ENCODE data around the gene IL37. TPM values are rescaled to one million over a fixed set of nuclear protein-coding genes. Genes with fewer than 3 reads are reported as not detected.
A peak's percentile ranks its signal among the peaks of the same experiment; 100 is the strongest.
"Not testable (repeated sequence)": the region's sequence is repeated elsewhere in the genome, so short reads cannot be mapped to it uniquely, and the experiment has no call there.

IL37 gene
- total RNA-seq, 2 donors from 2014 or later: 0.78 TPM; not detected in 1

DNA sequence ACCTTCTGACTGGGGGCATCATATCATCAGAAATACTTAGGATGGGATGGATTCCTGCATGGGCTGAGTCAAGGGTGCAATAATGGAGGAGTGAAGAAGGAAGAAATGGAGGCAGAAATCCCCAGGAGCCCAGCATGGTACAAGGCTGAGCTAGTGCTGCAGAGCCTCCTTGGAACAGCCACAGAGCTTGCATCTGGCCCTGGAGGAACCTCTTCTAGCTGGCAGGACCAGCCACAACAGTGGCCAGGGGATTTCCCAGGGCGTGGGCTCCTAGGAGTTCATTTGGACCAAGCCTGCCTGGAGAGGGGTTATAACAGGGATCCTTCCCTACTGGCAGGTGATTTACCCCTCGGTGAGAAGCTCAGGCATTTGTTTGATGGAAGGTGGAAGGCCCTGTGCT, 4.7 kb upstream of the IL37 start:
- H3K4me3 Mint-ChIP-seq: no peak overlapping the region
- H3K4me1 Mint-ChIP-seq: no peaks in the 10 kb centered on the region
- H3K9me3 Mint-ChIP-seq: no peaks in the 10 kb centered on the region
- no peaks in the 10 kb centered on the region for H3K36me3 Mint-ChIP-seq (ENCODE audit: low read depth)
- no peak overlapping the region for H3K27ac Mint-ChIP-seq
- ATAC-seq (replicated peaks): no peak
- no peaks in the 10 kb centered on the region for H3K27me3 Mint-ChIP-seq

DNA sequence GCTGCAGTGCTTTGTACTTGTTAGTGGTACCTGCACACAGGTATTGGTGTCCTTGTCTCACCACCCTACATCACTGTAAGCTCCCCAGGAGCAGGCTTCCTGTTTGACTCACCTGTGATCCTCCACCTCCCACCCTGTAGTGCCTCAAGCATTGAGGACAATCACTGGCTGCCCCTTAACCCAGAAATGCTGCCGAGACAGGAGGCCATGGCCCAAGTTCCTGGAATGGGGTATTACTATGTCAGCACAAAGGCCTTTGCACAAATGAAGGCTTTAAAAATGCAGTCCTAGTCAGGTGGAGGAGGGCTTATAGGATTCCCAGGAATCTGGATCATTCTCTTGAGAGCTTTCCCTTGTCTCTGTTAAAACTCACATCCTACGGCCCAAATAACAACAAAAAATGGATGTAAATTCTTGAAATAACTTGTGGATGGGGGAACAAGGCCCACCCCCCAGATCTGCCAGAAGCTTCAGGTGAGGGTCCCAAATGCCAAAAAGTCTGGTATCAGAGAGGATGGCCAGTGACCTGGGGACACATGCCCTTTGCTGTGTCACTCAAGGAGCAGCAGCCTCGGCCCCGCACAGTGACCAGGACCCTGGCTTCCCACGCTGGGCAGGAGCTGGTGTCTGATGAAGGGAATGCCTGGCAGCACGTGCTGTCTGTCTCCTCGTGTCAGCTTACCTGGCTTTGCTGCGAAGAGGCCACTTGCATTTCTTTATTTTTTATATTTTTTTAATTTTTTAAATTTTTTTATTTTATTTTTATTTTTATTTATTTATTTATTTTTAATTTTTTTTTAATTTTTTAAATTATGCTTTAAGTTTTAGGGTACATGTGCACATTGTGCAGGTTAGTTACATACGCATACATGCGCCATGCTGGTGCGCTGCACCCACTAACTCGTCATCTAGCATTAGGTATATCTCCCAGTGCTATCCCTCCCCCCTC, 3.7 kb upstream of the IL37 start:
- H3K27me3 Mint-ChIP-seq: no peaks in the 10 kb centered on the region
- H3K27ac Mint-ChIP-seq: no peak overlapping the region

DNA sequence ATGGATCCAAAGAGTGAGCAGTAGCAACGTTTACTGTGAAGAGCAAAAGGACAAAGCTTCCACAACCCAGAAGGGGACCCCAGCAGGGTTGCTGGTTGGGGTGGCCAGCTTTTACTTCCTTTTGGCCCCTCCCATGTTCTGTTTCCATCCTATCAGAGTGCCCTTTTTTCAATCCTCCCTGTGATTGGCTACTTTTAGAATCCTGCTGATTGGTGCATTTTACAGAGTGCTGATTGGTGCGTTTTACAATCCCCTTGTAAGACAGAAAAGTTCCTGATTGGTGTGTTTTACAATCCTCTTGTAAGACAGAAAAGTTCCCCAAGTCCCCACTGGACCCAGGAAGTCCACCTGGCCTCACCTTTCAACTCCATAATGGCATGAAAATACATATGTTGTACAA, 2.4 kb upstream of the IL37 start:
- not testable (repeated sequence) for H3K36me3 Mint-ChIP-seq (ENCODE audit: low read depth); H3K27me3 Mint-ChIP-seq; H3K4me1 Mint-ChIP-seq; H3K27ac Mint-ChIP-seq; H3K9me3 Mint-ChIP-seq; ATAC-seq (replicated peaks); H3K4me3 Mint-ChIP-seq

More for the DNA sequence above, 3.7 kb upstream of the IL37 start:
- no peak for ATAC-seq (replicated peaks)
- Mint-ChIP-seq H3K9me3 (no peaks in the 10 kb centered on the region), H3K4me1 (no peaks in the 10 kb centered on the region), H3K4me3 (no peak overlapping the region), H3K36me3 (ENCODE audit: low read depth) (no peaks in the 10 kb centered on the region)

DNA sequence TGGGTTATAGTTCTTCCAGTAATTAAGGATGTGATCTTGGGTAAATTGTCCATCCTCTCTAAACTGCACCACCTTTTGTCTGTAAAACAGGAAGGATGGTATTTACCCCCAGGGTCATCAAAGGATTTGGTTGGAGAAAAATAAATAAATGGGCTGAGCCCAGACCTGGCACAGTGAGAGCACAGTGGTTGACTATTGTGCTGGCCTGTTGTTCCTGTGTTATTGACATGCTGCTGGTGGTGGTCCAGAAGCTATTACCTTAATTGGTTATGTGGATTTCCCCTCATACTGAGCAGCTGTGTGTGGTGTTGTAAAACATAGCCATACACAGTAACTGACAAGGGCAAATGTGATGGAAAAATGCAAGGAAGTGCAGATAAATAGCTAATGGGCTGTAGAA, 746 bp upstream of the IL37 start:
- Mint-ChIP-seq H3K4me1 (peaks cover 4% of the 10 kb centered on the region), H3K27me3 (no peaks in the 10 kb centered on the region), H3K27ac (no peak overlapping the region), H3K4me3 (no peak overlapping the region), H3K36me3 (ENCODE audit: low read depth) (no peaks in the 10 kb centered on the region), H3K9me3 (no peaks in the 10 kb centered on the region)
- ATAC-seq (replicated peaks): no peak

DNA sequence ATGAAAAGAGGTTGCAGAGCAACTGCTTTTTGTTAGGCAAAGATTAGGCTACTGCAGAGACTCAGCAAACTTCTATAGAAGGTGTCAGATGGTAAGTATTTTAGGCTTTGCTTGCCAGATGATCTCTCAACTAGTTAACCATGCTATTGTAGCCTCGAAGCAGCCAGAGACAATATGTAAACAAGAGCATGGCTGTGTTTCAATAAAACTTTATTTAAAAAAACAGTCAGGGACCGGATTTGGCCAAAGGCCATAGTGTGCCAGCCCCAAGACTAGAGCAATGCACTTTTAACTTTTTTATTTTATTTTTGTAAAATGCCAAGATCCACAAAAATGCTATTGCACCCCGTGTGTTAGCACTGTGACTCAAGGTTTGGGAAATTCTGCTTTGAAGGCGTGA, 1.4 kb downstream of the IL37 start:
- no peaks in the 10 kb centered on the region for H3K27me3 Mint-ChIP-seq
- H3K36me3 Mint-ChIP-seq (ENCODE audit: low read depth): no peaks in the 10 kb centered on the region
- no peak overlapping the region for H3K4me3 Mint-ChIP-seq
- peaks cover 14% of the 10 kb centered on the region for H3K4me1 Mint-ChIP-seq
- no peaks in the 10 kb centered on the region for H3K9me3 Mint-ChIP-seq
- H3K27ac Mint-ChIP-seq: no peak overlapping the region
- no peak for ATAC-seq (replicated peaks)

DNA sequence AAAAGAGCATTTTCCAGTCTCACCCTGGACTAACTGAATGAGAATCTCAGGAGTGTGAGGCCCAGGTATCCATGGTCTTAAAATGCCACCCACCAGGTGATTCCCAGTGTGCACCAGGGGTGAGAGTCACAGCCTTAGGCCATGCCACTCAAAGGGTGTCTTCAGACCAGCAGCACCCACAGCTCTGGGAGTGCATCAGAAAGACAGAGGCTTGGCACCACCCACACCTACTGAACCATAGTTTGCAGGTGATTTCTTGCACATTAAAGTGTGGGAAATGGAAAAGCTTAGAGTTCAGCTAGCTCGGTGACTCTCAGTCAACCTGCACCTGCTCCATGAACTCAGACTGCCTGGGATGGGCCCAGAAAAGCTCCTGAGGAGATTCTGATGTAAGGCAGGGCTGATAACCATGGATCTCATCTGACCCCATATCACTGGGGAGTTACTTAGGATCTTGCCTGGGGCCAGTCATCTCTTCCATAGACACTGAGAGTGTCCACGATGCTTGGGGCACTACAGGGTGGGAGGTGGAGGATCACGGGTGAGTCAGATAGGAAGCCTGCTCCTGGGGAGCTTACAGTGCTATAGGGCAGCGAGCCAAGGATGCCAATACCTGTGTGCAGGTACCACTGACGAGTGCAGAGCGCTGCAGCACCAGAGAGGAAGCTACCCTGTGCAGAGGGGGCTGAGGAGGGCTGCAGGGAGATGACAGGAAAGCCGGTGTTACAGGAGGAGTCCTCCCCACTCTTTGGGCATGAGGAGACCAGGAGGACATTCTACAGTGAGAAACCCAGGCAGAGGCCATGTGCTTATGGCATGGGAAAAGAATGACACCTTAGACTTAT, 4.6 kb downstream of the IL37 start:
- H3K4me3 Mint-ChIP-seq: peak overlapping the region; percentile 43
- H3K9me3 Mint-ChIP-seq: no peaks in the 10 kb centered on the region
- ATAC-seq (replicated peaks): peak; percentile 54
- H3K36me3 Mint-ChIP-seq (ENCODE audit: low read depth): no peaks in the 10 kb centered on the region
- H3K27me3 Mint-ChIP-seq: peaks cover 4% of the 10 kb centered on the region
- H3K27ac Mint-ChIP-seq: peak overlapping the region; percentile 49
- peaks cover 14% of the 10 kb centered on the region for H3K4me1 Mint-ChIP-seq

DNA sequence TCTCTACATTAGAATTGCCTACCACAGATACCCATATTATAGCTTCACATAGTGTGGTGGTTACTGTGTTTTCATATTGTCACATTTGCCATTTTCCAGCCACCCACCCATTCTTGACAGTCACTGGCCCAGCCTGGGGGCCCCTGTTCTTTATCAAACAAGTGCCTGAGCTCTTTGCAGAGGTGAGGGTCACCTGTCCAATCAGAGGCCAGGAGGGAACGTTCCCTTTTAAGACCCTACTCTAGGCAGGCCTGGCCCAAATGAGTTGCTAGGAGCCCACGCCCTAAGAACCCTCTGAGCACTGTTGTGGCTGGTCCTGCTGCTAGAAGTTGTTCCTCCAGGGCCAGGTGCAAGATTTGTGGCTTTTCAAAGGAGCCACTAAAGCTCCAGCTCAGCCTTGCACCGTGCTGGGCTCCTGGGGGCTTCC, 5.2 kb downstream of the IL37 start:
- H3K4me1 Mint-ChIP-seq: peaks cover 14% of the 10 kb centered on the region
- H3K36me3 Mint-ChIP-seq (ENCODE audit: low read depth): no peaks in the 10 kb centered on the region
- peak; percentile 59 for ATAC-seq (replicated peaks)
- H3K4me3 Mint-ChIP-seq: peak overlapping the region; percentile 43
- H3K27ac Mint-ChIP-seq: peak overlapping the region; percentile 74
- H3K27me3 Mint-ChIP-seq: peaks cover 4% of the 10 kb centered on the region
- H3K9me3 Mint-ChIP-seq: no peaks in the 10 kb centered on the region

DNA sequence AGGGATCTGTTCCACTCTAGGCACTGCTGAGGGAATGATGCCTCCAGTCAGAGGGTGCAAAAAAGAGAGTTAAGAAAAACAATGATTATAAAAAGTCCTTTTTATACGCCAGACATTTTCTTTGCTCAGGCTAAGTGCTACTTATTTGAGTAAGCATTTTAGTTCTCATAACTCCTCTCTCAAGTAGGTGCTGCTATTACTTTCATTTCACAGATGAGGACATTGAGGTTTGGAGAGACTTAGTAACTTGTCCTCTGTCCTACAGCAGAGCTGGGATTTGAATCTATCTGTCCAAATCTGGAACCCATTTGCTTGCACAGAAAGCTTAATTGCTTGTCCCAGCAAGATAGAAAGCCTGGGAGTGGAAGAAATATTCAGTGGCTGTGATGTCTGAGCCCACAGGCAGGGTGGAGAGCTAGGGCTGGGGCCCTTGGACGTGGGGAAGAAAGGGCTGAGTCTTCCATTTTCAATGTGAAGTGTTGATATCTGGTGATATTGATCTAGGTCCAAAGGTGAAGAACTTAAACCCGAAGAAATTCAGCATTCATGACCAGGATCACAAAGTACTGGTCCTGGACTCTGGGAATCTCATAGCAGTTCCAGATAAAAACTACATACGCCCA, 5.8 kb downstream of the IL37 start:
- Mint-ChIP-seq H3K27ac (peak overlapping the region; percentile 74), H3K36me3 (ENCODE audit: low read depth) (no peaks in the 10 kb centered on the region), H3K9me3 (no peaks in the 10 kb centered on the region), H3K4me3 (peak overlapping the region; percentile 20), H3K4me1 (peaks cover 14% of the 10 kb centered on the region), H3K27me3 (peaks cover 4% of the 10 kb centered on the region)
- ATAC-seq (replicated peaks): peak; percentile 70

DNA sequence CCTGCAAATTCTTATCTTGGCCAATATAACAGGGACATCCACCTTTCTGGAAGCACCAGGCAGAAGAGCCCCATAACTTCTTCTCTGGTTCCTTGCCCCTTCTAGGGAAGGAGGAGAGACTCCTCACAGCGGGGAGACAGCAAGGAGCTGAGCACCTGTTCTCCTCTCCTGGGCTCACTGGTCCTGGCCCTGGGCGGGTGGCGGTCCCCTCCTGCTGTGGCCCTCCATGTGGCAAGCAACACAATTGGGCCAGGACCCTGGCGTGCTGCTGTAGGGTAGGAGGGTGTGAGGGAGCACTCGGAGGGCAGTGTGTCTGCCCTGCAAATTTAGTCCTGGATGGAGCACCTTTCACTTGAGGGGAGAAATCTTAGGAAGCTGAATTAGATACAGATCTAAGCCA, 6.9 kb downstream of the IL37 start:
- H3K27ac Mint-ChIP-seq: no peak overlapping the region
- H3K4me3 Mint-ChIP-seq: no peak overlapping the region

DNA sequence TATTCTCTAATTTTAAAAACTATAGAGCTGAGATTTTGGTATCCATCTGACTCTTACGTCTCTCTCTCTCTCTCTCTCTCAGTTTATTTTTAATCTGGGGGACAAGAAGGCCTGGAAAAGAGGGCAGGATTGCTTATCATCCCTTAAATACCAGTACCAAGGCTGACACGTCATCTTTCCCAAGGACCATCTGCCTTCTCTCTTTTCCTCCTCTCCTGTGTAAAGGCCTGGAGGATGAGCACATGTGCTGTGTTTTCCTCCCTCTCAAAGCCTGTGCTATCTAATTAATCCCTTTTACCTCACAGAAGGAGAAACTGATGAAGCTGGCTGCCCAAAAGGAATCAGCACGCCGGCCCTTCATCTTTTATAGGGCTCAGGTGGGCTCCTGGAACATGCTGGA, 7.3 kb downstream of the IL37 start:
- no peaks in the 10 kb centered on the region for H3K36me3 Mint-ChIP-seq (ENCODE audit: low read depth)
- peaks cover 4% of the 10 kb centered on the region for H3K27me3 Mint-ChIP-seq
- no peak overlapping the region for H3K27ac Mint-ChIP-seq
- ATAC-seq (replicated peaks): no peak
- no peaks in the 10 kb centered on the region for H3K9me3 Mint-ChIP-seq
- H3K4me1 Mint-ChIP-seq: peaks cover 14% of the 10 kb centered on the region
- no peak overlapping the region for H3K4me3 Mint-ChIP-seq

More for the DNA sequence above, 6.9 kb downstream of the IL37 start:
- peaks cover 4% of the 10 kb centered on the region for H3K27me3 Mint-ChIP-seq
- no peak for ATAC-seq (replicated peaks)
- peaks cover 14% of the 10 kb centered on the region for H3K4me1 Mint-ChIP-seq
- H3K36me3 Mint-ChIP-seq (ENCODE audit: low read depth): no peaks in the 10 kb centered on the region
- H3K9me3 Mint-ChIP-seq: no peaks in the 10 kb centered on the region

DNA sequence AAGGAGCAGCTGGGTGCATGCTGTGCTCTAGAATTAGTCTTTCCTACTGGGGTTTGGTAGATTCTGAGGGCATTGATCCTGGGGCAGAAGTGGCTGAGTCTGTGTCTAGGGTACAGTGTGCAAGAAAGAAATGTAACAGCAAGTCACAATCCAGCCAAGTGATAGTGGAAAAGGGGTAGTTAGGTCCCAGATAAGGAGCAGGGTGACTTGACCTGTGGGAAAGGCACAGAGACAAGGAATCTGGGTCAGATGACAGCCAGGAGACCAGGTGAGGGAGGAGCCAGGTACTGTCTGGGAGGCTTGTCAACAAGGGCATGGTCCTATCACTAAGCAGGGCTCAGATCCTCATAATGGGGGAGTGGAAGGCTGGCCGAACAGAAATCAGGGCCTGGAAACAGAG, 8.1 kb downstream of the IL37 start:
- H3K27me3 Mint-ChIP-seq: peaks cover 4% of the 10 kb centered on the region
- no peak overlapping the region for H3K27ac Mint-ChIP-seq

DNA sequence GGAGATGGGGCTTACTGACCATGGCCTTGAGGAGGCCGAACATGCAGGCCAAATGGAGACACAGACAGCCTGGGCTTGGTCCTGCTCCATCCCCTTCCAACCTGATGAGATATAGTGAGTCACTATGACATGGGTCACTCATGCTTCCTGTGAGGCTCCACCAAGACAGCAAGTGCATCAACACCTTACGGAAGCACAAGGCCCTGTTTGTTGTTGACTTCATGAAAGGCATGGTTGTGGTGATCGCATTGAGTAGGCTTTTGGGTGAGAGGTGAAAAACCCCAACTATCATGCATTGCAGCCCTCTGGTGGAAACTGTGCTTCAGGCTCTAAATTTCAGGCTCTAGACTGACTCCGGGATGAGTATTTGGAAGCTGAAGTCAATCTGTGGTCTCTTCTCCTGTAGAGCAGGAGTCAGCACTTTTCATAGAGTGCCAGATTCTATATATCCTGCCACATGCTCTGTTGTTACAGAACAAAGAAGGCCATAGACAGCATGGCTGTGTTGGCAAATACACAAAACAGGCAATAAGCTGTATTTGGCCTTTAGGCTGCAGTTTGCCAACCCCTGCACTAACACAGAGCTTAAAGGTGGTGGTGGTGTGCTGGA, 10.1 kb downstream of the IL37 start:
- Mint-ChIP-seq H3K36me3 (ENCODE audit: low read depth) (no peaks in the 10 kb centered on the region), H3K9me3 (no peaks in the 10 kb centered on the region), H3K4me3 (no peak overlapping the region), H3K27me3 (peaks cover 6% of the 10 kb centered on the region), H3K27ac (no peak overlapping the region), H3K4me1 (peaks cover 6% of the 10 kb centered on the region)
- peak; percentile 74 for ATAC-seq (replicated peaks)

More for the DNA sequence above, 8.1 kb downstream of the IL37 start:
- no peak overlapping the region for H3K4me3 Mint-ChIP-seq
- H3K9me3 Mint-ChIP-seq: no peaks in the 10 kb centered on the region
- ATAC-seq (replicated peaks): no peak
- no peaks in the 10 kb centered on the region for H3K36me3 Mint-ChIP-seq (ENCODE audit: low read depth)
- peaks cover 14% of the 10 kb centered on the region for H3K4me1 Mint-ChIP-seq

DNA sequence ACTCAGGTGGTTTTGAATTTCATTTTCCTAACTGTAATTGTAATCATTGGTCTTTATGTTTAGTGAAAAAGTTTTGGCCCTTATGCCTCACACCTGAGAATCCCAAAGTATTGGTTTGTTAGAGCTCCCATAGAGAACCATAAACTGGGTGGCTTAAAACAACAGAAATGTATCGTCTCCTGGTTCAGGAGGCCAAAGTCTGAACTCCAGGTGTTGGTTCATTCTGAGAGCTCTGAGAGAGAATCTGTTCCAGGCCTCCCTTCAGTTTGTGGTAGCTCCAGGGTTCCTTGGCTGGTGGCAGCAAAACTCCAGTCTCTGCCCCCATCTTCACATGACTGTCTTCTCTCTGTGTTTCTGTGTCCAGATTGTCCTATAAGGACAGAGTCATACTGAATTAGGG, 11.0 kb downstream of the IL37 start:
- Mint-ChIP-seq H3K9me3 (no peaks in the 10 kb centered on the region), H3K36me3 (ENCODE audit: low read depth) (no peaks in the 10 kb centered on the region)
- ATAC-seq (replicated peaks): no peak

More for the DNA sequence above, 11.0 kb downstream of the IL37 start:
- H3K4me3 Mint-ChIP-seq: no peak overlapping the region
- H3K4me1 Mint-ChIP-seq: peaks cover 1% of the 10 kb centered on the region
- no peak overlapping the region for H3K27ac Mint-ChIP-seq
- peaks cover 7% of the 10 kb centered on the region for H3K27me3 Mint-ChIP-seq
